Panc1 (cell line): Measurements from ENCODE around the gene ARFGAP2.

Experiments used
- POLR2AphosphoS5 ChIP-seq: IDR thresholded peaks from 2 replicates; pipeline ENCODE4 v1.6.1; 2012; ENCODE audit warnings: mild to moderate bottlenecking, low read depth, low read length, moderate library complexity
- TCF7L2 ChIP-seq: IDR thresholded peaks from 2 replicates; pipeline ENCODE4 v1.6.1; 2011; ENCODE audit warnings: mild to moderate bottlenecking, low read depth, low read length, inconsistent platforms
- TF ChIP-seq, protein P1 (sequence below): fragments of 450-650 bp; IDR thresholded peaks from 2 replicates; pipeline ENCODE4 v1.5.1; 2017; ENCODE audit warnings: mild to moderate bottlenecking
- TF ChIP-seq, protein P2 (sequence below), 2 experiments: IDR thresholded peaks; 2 replicates each; pipeline ENCODE4 v1.6.1; 2011 to 2012; ENCODE audit warnings: low read depth in 2 of 2, control low read depth in 1 of 2, low read length in 1 of 2, mild to moderate bottlenecking in 1 of 2, moderate library complexity in 1 of 2; ENCODE audit not compliant: insufficient read depth in 1 of 2

DNA sequence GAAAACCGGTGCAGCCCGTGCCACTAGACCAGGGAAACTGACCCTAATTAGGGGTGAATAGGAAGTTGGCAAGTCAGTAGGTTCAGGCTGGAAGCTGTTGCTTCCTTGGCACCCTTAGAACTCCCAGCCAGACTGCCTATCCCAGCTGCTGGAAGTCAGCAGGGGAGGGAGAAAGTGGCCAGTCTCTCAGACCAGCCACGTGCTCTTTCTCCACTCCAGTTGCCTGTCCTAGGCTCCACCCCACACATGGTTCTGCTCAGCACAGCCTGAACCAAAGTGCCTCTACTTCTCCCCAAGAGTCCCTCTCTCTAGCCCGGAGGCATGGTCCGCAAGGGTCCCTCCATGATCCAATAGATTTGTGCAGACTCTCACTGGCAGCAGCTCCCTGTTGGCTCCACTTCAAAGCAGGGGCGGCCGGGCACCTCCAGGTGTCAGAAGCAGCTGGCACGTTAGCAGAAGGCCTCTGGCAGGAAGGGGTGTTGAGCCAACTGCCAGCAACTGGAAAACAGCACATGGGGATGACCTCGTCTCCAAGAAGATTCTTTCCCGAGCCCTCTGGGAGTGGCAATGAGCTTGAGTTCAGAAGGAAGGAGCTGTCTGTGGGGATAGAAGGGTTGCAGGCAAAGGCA, 27.7 kb downstream of the ARFGAP2 start:
- TF ChIP-seq, protein P1, sequence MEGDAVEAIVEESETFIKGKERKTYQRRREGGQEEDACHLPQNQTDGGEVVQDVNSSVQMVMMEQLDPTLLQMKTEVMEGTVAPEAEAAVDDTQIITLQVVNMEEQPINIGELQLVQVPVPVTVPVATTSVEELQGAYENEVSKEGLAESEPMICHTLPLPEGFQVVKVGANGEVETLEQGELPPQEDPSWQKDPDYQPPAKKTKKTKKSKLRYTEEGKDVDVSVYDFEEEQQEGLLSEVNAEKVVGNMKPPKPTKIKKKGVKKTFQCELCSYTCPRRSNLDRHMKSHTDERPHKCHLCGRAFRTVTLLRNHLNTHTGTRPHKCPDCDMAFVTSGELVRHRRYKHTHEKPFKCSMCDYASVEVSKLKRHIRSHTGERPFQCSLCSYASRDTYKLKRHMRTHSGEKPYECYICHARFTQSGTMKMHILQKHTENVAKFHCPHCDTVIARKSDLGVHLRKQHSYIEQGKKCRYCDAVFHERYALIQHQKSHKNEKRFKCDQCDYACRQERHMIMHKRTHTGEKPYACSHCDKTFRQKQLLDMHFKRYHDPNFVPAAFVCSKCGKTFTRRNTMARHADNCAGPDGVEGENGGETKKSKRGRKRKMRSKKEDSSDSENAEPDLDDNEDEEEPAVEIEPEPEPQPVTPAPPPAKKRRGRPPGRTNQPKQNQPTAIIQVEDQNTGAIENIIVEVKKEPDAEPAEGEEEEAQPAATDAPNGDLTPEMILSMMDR = no peak
- TF ChIP-seq POLR2AphosphoS5 (no peak), TCF7L2 (no peak)
- TF ChIP-seq, protein P2, sequence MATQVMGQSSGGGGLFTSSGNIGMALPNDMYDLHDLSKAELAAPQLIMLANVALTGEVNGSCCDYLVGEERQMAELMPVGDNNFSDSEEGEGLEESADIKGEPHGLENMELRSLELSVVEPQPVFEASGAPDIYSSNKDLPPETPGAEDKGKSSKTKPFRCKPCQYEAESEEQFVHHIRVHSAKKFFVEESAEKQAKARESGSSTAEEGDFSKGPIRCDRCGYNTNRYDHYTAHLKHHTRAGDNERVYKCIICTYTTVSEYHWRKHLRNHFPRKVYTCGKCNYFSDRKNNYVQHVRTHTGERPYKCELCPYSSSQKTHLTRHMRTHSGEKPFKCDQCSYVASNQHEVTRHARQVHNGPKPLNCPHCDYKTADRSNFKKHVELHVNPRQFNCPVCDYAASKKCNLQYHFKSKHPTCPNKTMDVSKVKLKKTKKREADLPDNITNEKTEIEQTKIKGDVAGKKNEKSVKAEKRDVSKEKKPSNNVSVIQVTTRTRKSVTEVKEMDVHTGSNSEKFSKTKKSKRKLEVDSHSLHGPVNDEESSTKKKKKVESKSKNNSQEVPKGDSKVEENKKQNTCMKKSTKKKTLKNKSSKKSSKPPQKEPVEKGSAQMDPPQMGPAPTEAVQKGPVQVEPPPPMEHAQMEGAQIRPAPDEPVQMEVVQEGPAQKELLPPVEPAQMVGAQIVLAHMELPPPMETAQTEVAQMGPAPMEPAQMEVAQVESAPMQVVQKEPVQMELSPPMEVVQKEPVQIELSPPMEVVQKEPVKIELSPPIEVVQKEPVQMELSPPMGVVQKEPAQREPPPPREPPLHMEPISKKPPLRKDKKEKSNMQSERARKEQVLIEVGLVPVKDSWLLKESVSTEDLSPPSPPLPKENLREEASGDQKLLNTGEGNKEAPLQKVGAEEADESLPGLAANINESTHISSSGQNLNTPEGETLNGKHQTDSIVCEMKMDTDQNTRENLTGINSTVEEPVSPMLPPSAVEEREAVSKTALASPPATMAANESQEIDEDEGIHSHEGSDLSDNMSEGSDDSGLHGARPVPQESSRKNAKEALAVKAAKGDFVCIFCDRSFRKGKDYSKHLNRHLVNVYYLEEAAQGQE (IDR thresholded peaks at IDR 0.05; ENCODE audit: insufficient read depth in 1 of 2, low read depth in 2 of 2, low read length in 1 of 2) = no peak
